ENCODE measurements around the gene EFCAB13. TPM values are rescaled to one million over a fixed set of nuclear protein-coding genes. Genes with fewer than 3 reads are reported as not detected.
A peak's percentile ranks its signal among the peaks of the same experiment; 100 is the strongest.

The EFCAB13 gene
- total RNA-seq (10 to 100 TPM; 12.6 to 13.5 TPM), total RNA-seq (1.1 to 41.8 (median 12.0) reads per million in 172 experiments)
- polyA plus RNA-seq (2013, experiment 1 of 2): 3.8 TPM
- polyA plus RNA-seq (2013, experiment 2 of 2): 7.8 TPM

DNA sequence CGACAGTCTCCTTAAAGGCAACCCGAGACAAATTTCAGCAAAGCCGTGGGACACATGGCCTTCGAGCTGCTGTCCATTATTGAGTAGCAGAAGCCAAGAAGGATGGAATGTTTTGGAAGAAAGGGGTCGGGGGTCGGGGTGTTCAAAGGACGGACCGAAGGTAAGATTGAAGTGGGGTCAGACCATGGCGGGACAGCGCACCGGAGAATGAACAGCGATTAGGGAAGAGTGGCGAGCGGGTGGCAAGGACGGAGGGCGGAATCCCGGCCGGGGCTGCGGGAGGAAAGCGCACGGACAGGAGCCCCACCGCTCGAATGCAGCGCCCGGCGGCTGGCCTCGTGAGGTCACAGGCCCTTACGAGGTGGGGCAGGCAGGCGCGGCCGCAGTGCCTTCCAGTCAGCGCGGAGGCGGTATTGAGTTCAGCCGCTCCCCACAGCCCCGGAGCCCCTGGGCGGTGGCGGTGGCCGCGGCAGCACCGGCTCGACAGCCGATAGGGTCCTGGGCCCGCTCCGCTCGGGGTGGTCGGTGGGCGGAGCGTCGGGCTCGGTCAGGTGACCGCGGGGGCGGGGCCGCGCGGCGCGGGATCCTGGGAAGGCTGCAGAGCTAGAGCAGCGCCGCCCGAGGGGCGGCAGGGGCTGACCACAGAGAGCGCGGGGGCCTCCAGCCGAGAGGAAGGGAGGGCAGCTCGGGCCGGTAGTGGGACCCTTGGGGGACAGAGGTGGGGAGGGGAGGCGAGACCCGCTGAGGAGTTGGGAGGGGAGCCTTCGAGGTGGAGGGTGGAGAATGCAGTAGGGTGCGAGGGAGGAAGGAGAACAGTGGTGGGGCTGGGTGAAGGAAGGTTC, at the start of gene EFCAB13:
Gene EFCAB13 (plus strand): TSS at position 574 of the 842 bp plus-strand sequence. CDS start 4,399 bp downstream, outside the sequence.
- ChIA-PET POLR2A (interaction anchor here (0.7 to 1.6 kb wide), 5 partner anchors 8 to 617 kb away, joined by 3 to 10 read pairs (median 4); partner anchors contain the start of genes CDC27, KPNB1 and PNPO), CTCF (interaction anchor here (1.6 kb wide), 1 partner anchor 8 kb away, joined by 6 read pairs; no protein-coding TSS in a partner anchor)
- no peaks in the 10 kb centered on the region for H3K27me3 ChIP-seq (ENCODE audit: control insufficient read depth in 1 of 2, insufficient read depth in 2 of 2, low read length in 2 of 2)
- Mint-ChIP-seq H3K4me1 (ENCODE audit: low read depth) (peaks cover 14% of the 10 kb centered on the region), H3K9me3 (no peaks in the 10 kb centered on the region), H3K4me3 (peak within 1 kb of the TSS; percentile 99), H3K27ac (peak within 1 kb of the TSS; percentile 97), H3K36me3 (ENCODE audit: low read depth) (peaks cover 14% of the 10 kb centered on the region), H3K27me3 (no peaks in the 10 kb centered on the region)
- peak within 1 kb of the TSS; percentile 51 to 58 for H3K27ac ChIP-seq (ENCODE audit: low read depth in 1 of 2, low read length in 2 of 2)
- no peaks in the 10 kb centered on the region for H3K9me3 ChIP-seq (ENCODE audit: control insufficient read depth in 1 of 2, insufficient read depth in 1 of 2, low read length in 2 of 2)
- H3K4me1 ChIP-seq (ENCODE audit: insufficient read depth, low read length): peaks cover 16% of the 10 kb centered on the region
- ATAC-seq (ENCODE audit: poor library complexity) (peak; percentile 59), DNase-seq (peak; percentile 42 to 92 (median 72))
- H3K4me3 ChIP-seq (ENCODE audit: low read length): peak within 1 kb of the TSS; percentile 80
- TF ChIP-seq, protein P1, sequence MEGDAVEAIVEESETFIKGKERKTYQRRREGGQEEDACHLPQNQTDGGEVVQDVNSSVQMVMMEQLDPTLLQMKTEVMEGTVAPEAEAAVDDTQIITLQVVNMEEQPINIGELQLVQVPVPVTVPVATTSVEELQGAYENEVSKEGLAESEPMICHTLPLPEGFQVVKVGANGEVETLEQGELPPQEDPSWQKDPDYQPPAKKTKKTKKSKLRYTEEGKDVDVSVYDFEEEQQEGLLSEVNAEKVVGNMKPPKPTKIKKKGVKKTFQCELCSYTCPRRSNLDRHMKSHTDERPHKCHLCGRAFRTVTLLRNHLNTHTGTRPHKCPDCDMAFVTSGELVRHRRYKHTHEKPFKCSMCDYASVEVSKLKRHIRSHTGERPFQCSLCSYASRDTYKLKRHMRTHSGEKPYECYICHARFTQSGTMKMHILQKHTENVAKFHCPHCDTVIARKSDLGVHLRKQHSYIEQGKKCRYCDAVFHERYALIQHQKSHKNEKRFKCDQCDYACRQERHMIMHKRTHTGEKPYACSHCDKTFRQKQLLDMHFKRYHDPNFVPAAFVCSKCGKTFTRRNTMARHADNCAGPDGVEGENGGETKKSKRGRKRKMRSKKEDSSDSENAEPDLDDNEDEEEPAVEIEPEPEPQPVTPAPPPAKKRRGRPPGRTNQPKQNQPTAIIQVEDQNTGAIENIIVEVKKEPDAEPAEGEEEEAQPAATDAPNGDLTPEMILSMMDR (IDR thresholded peaks at IDR 0.05): no peak
- no peaks in the 10 kb centered on the region for H3K36me3 ChIP-seq (ENCODE audit: insufficient read depth, low read length)
- intact Hi-C loops (cut with DNase I, micrococcal nuclease): no loop called here

DNA sequence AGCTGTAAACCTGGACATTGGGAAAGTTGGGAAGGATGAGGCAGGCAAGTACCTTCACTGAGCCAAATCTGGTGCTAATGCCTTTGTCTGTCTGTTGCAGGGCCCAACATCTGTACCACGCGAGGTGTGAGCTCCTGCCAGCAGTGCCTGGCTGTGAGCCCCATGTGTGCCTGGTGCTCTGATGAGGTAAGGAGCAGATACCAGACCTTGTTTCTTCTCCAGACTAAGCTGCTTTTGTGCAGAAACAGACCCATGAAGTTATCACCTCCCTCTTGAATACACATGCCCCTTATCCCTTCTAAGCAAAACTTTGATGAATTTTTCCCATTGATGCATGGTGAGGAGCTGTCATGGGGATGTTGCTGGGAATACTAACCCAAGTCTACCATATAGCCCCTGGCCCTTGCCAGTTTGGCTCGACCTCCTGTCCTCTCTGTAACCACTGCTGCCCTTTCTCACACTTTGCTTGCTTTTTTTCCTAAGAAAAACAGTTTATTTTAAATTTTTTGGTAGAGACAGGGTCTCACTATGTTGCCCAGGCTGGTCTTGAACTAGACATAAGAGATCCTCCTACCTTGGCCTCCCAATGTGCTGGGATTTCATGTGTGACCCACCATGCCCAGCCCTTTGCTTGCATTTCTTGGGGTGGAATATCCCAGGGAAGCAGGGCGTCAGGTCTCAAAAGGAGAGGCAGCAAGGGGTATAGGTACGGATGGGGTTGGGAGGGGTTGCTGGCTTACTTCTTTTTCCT, 49.3 kb upstream of the EFCAB13 start:
- intact Hi-C loops (cut with DNase I, micrococcal nuclease): no loop called here
- Histone ChIP-seq H3K27me3 (ENCODE audit: control insufficient read depth in 1 of 2, insufficient read depth in 2 of 2, low read length in 2 of 2) (no peaks in the 10 kb centered on the region), H3K36me3 (ENCODE audit: insufficient read depth, low read length) (no peaks in the 10 kb centered on the region), H3K4me3 (ENCODE audit: low read length) (no peak overlapping the region), H3K27ac (ENCODE audit: low read depth in 1 of 2, low read length in 2 of 2) (no peak overlapping the region), H3K9me3 (ENCODE audit: control insufficient read depth in 1 of 2, insufficient read depth in 1 of 2, low read length in 2 of 2) (no peaks in the 10 kb centered on the region), H3K4me1 (ENCODE audit: insufficient read depth, low read length) (no peaks in the 10 kb centered on the region)
- Mint-ChIP-seq H3K27ac (no peak overlapping the region), H3K27me3 (peaks cover 11% of the 10 kb centered on the region), H3K9me3 (peaks cover 1% of the 10 kb centered on the region), H3K36me3 (ENCODE audit: low read depth) (no peaks in the 10 kb centered on the region), H3K4me1 (ENCODE audit: low read depth) (no peaks in the 10 kb centered on the region), H3K4me3 (no peak overlapping the region)
- DNase-seq: no peak
- ChIA-PET POLR2A (no interaction called here), CTCF (no interaction called here)
- TF ChIP-seq, protein P1 (IDR thresholded peaks at IDR 0.05): no peak
- ATAC-seq (ENCODE audit: poor library complexity): no peak

GRCh38 chr17:47275245-47275984, 48.3 kb upstream of the EFCAB13 start:
- TF ChIP-seq, protein P1 (IDR thresholded peaks at IDR 0.05): no peak
- Histone ChIP-seq H3K4me3 (ENCODE audit: low read length) (no peak overlapping the region), H3K36me3 (ENCODE audit: insufficient read depth, low read length) (no peaks in the 10 kb centered on the region), H3K4me1 (ENCODE audit: insufficient read depth, low read length) (no peaks in the 10 kb centered on the region), H3K27me3 (ENCODE audit: control insufficient read depth in 1 of 2, insufficient read depth in 2 of 2, low read length in 2 of 2) (no peaks in the 10 kb centered on the region), H3K9me3 (ENCODE audit: control insufficient read depth in 1 of 2, insufficient read depth in 1 of 2, low read length in 2 of 2) (no peaks in the 10 kb centered on the region), H3K27ac (ENCODE audit: low read depth in 1 of 2, low read length in 2 of 2) (no peak overlapping the region)
- POLR2A ChIA-PET: no interaction called here
- CTCF ChIA-PET: no interaction called here
- Mint-ChIP-seq H3K27me3 (peaks cover 8% of the 10 kb centered on the region), H3K27ac (no peak overlapping the region), H3K36me3 (ENCODE audit: low read depth) (no peaks in the 10 kb centered on the region), H3K9me3 (no peaks in the 10 kb centered on the region), H3K4me1 (ENCODE audit: low read depth) (no peaks in the 10 kb centered on the region), H3K4me3 (no peak overlapping the region)
- intact Hi-C loops (cut with DNase I, micrococcal nuclease): no loop called here
- DNase-seq: no peak
- no peak for ATAC-seq (ENCODE audit: poor library complexity)

All from CD4-positive, alpha-beta T cell (primary cell).